ENCODE measurements around the gene IGF2BP2. TPM values are rescaled to one million over a fixed set of nuclear protein-coding genes. Genes with fewer than 3 reads are reported as not detected.

The IGF2BP2 gene
- total RNA-seq, 6 experiments from 2014 or later = 97.2 to 111 (median 100.0) TPM

GRCh38 chr3:185693985-185694653 lies 130.7 kb downstream of the IGF2BP2 start:
- peak overlapping the region; percentile 79 for H3K27ac Mint-ChIP-seq

GRCh38 chr3:185691622-185692021 lies 133.2 kb downstream of the IGF2BP2 start:
- Mint-ChIP-seq H3K4me1 (ENCODE audit: low read depth) (peaks cover 63% of the 10 kb centered on the region), H3K27me3 (ENCODE audit: insufficient read depth) (peaks cover 4% of the 10 kb centered on the region), H3K4me3 (no peak overlapping the region), H3K9me3 (no peaks in the 10 kb centered on the region), H3K27ac (no peak overlapping the region), H3K36me3 (ENCODE audit: low read depth) (peaks cover 24% of the 10 kb centered on the region)
- DNase-seq = no peak
- TF ChIP-seq, protein P1, sequence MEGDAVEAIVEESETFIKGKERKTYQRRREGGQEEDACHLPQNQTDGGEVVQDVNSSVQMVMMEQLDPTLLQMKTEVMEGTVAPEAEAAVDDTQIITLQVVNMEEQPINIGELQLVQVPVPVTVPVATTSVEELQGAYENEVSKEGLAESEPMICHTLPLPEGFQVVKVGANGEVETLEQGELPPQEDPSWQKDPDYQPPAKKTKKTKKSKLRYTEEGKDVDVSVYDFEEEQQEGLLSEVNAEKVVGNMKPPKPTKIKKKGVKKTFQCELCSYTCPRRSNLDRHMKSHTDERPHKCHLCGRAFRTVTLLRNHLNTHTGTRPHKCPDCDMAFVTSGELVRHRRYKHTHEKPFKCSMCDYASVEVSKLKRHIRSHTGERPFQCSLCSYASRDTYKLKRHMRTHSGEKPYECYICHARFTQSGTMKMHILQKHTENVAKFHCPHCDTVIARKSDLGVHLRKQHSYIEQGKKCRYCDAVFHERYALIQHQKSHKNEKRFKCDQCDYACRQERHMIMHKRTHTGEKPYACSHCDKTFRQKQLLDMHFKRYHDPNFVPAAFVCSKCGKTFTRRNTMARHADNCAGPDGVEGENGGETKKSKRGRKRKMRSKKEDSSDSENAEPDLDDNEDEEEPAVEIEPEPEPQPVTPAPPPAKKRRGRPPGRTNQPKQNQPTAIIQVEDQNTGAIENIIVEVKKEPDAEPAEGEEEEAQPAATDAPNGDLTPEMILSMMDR (IDR thresholded peaks at IDR 0.05) = no peak

More at GRCh38 chr3:185693985-185694653, 130.7 kb downstream of the IGF2BP2 start:
- Mint-ChIP-seq H3K36me3 (ENCODE audit: low read depth) (peaks cover 15% of the 10 kb centered on the region), H3K27me3 (ENCODE audit: insufficient read depth) (peaks cover 2% of the 10 kb centered on the region), H3K4me3 (peak overlapping the region; percentile 24; the same call in 1 of the 2 replicates), H3K4me1 (ENCODE audit: low read depth) (peaks cover 44% of the 10 kb centered on the region), H3K9me3 (no peaks in the 10 kb centered on the region)
- DNase-seq = peak; percentile 55
- TF ChIP-seq, protein P1 (IDR thresholded peaks at IDR 0.05) = no peak

GRCh38 chr3:185687271-185687878 lies 137.5 kb downstream of the IGF2BP2 start:
- H3K4me1 Mint-ChIP-seq (ENCODE audit: low read depth) = peaks cover 58% of the 10 kb centered on the region
- H3K36me3 Mint-ChIP-seq (ENCODE audit: low read depth) = peaks cover 48% of the 10 kb centered on the region
- peak overlapping the region; percentile 30; the same call in 1 of the 2 replicates for H3K4me3 Mint-ChIP-seq
- no peaks in the 10 kb centered on the region for H3K9me3 Mint-ChIP-seq
- TF ChIP-seq, protein P1 (IDR thresholded peaks at IDR 0.05) = no peak
- peaks cover 2% of the 10 kb centered on the region for H3K27me3 Mint-ChIP-seq (ENCODE audit: insufficient read depth)
- DNase-seq = peak; percentile 22
- H3K27ac Mint-ChIP-seq = peak overlapping the region; percentile 99

- TF ChIP-seq, protein P1 (IDR thresholded peaks at IDR 0.05) = no peak
- Mint-ChIP-seq H3K36me3 (ENCODE audit: low read depth) (peaks cover 56% of the 10 kb centered on the region), H3K27ac (no peak overlapping the region), H3K27me3 (ENCODE audit: insufficient read depth) (peaks cover 2% of the 10 kb centered on the region), H3K4me1 (ENCODE audit: low read depth) (peaks cover 62% of the 10 kb centered on the region), H3K9me3 (no peaks in the 10 kb centered on the region), H3K4me3 (no peak overlapping the region)
- DNase-seq = no peak
Observed at GRCh38 chr3:185685231-185686035, 139.4 kb downstream of the IGF2BP2 start.

GRCh38 chr3:185680231-185680630 lies 144.6 kb downstream of the IGF2BP2 start:
- peaks cover 64% of the 10 kb centered on the region for H3K36me3 Mint-ChIP-seq (ENCODE audit: low read depth)
- H3K9me3 Mint-ChIP-seq = no peaks in the 10 kb centered on the region
- H3K4me3 Mint-ChIP-seq = no peak overlapping the region
- peak overlapping the region; percentile 10; the same call in 1 of the 2 replicates for H3K27ac Mint-ChIP-seq
- H3K27me3 Mint-ChIP-seq (ENCODE audit: insufficient read depth) = no peaks in the 10 kb centered on the region
- DNase-seq = no peak
- TF ChIP-seq, protein P1 (IDR thresholded peaks at IDR 0.05) = no peak
- peaks cover 43% of the 10 kb centered on the region for H3K4me1 Mint-ChIP-seq (ENCODE audit: low read depth)
